ENCODE data around the gene SYT17.

GRCh38 chr16:19131825-19132218, 36.2 kb upstream of the SYT17 start:
- no peak for TF ChIP-seq CTCF (IDR thresholded peaks at IDR 0.05; ENCODE audit: borderline replicate concordance, extremely low read depth, low read length, poor library complexity, severe bottlenecking)
- no peak for TF ChIP-seq EZH2 (IDR thresholded peaks at IDR 0.05; ENCODE audit: borderline replicate concordance, low read depth, low read length, severe bottlenecking)

Data from DND-41 (cell line).